Activated CD4-positive, alpha-beta T cell treated with anti-CD3 and anti-CD28 coated beads, Interleukin-2, amount 10 ng/mL, durations not matched to agents 24 days and 14 days (primary cell): ENCODE results near the gene OLR1. TPM values are rescaled to one million over a fixed set of nuclear protein-coding genes. Genes with fewer than 3 reads are reported as not detected.

ENCODE experiments used
- DNase-seq: peaks from one replicate; pipeline ENCODE4 v3.0.0; 2022
- H3K27ac Mint-ChIP-seq: one replicate; pipeline ENCODE4 v1.8.0; 2022; ENCODE audit warnings: mild to moderate bottlenecking, mixed read lengths
- H3K27me3 Mint-ChIP-seq: one replicate; pipeline ENCODE4 v1.8.0; 2022; ENCODE audit warnings: mixed read lengths
- H3K36me3 Mint-ChIP-seq: one replicate; pipeline ENCODE4 v1.8.0; 2022; ENCODE audit warnings: low read depth, mild to moderate bottlenecking, mixed read lengths
- H3K4me1 Mint-ChIP-seq: one replicate; pipeline ENCODE4 v1.8.0; 2021; ENCODE audit warnings: mixed read lengths
- H3K4me3 Mint-ChIP-seq: one replicate; pipeline ENCODE4 v1.8.0; 2022; ENCODE audit warnings: mild to moderate bottlenecking, moderate library complexity, mixed read lengths
- H3K9me3 Mint-ChIP-seq: one replicate; pipeline ENCODE4 v1.8.0; 2021; ENCODE audit warnings: mixed read lengths
- intact Hi-C: fragments of 100-400 bp; cut with micrococcal nuclease; formaldehyde crosslinking; loops from one replicate; pipeline ENCODE4 v1.15.1; 2023
- total RNA-seq: library from RNA; stranded (reverse); gene quantifications from 2 replicates; pipeline ENCODE4 v1.2.3, GENCODE V29; 2022

Gene OLR1
- total RNA-seq, 1 donor from 2014 or later: not detected

- no peaks in the 10 kb centered on the region for H3K9me3 Mint-ChIP-seq
- H3K27ac Mint-ChIP-seq: no peak overlapping the region
- peak; percentile 41 for DNase-seq
- peaks cover 32% of the 10 kb centered on the region for H3K27me3 Mint-ChIP-seq
- intact Hi-C loops: no loop called here
- H3K4me1 Mint-ChIP-seq: peaks cover 2% of the 10 kb centered on the region
- no peaks in the 10 kb centered on the region for H3K36me3 Mint-ChIP-seq
- no peak overlapping the region for H3K4me3 Mint-ChIP-seq
Observed at GRCh38 chr12:10122689-10123088, 49.2 kb downstream of the OLR1 start.

DNA sequence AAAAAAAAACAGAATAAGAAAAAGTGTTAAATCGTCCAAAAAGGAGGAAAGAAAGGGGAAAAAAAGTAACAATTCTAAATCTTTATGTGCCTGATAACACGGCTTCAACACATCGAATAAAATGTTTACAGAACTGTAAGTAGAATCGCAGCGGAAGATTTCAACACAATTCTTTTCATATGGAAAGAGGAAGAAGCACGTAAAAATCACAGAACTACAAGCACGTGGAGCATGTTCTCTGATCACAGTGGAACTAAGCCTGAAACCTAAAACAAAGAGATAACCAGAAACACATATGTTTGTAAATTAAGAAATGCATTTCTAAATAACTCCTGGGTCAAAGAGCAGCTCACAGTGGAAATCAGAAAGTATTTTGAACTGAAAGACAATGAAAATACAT lies 50.7 kb downstream of the OLR1 start:
- H3K4me3 Mint-ChIP-seq: no peak overlapping the region
- no peak overlapping the region for H3K27ac Mint-ChIP-seq
- peaks cover 22% of the 10 kb centered on the region for H3K27me3 Mint-ChIP-seq
- no peaks in the 10 kb centered on the region for H3K9me3 Mint-ChIP-seq
- H3K36me3 Mint-ChIP-seq: no peaks in the 10 kb centered on the region
- no peak for DNase-seq
- intact Hi-C loops: no loop called here
- H3K4me1 Mint-ChIP-seq: peaks cover 2% of the 10 kb centered on the region

DNA sequence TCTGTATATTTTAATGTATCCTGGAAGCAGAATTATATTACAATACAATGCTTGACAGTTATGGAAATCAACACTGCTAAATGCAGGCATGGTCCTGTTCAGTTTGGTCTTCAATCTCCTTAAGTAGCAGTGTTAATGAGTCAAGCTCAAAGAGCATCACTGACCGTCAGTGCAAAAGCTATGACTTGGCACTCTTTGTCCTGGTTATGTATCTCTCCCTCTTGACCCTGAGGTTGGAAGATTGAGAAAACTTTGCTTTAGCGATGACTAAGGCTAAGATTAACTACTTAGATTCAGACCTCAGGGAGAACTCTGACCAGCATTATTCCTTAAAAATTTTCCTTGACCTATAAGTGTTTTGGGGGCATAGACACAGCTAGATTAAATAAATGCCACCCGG lies 52.9 kb downstream of the OLR1 start:
- Mint-ChIP-seq H3K27ac (no peak overlapping the region), H3K4me1 (peaks cover 2% of the 10 kb centered on the region), H3K4me3 (no peak overlapping the region), H3K9me3 (no peaks in the 10 kb centered on the region), H3K36me3 (no peaks in the 10 kb centered on the region), H3K27me3 (peaks cover 19% of the 10 kb centered on the region)
- intact Hi-C loops: no loop called here
- no peak for DNase-seq

- Mint-ChIP-seq H3K4me3 (no peak overlapping the region), H3K36me3 (no peaks in the 10 kb centered on the region), H3K9me3 (no peaks in the 10 kb centered on the region), H3K27me3 (peaks cover 17% of the 10 kb centered on the region), H3K27ac (no peak overlapping the region), H3K4me1 (no peaks in the 10 kb centered on the region)
- no peak for DNase-seq
- intact Hi-C loops: no loop called here
Observed at GRCh38 chr12:10115890-10116289, 56.0 kb downstream of the OLR1 start.

GRCh38 chr12:10115311-10115710 lies 56.6 kb downstream of the OLR1 start:
- no peak for DNase-seq
- Mint-ChIP-seq H3K4me3 (no peak overlapping the region), H3K4me1 (no peaks in the 10 kb centered on the region), H3K9me3 (no peaks in the 10 kb centered on the region), H3K36me3 (no peaks in the 10 kb centered on the region), H3K27me3 (peaks cover 17% of the 10 kb centered on the region), H3K27ac (no peak overlapping the region)
- intact Hi-C loops: no loop called here

DNA sequence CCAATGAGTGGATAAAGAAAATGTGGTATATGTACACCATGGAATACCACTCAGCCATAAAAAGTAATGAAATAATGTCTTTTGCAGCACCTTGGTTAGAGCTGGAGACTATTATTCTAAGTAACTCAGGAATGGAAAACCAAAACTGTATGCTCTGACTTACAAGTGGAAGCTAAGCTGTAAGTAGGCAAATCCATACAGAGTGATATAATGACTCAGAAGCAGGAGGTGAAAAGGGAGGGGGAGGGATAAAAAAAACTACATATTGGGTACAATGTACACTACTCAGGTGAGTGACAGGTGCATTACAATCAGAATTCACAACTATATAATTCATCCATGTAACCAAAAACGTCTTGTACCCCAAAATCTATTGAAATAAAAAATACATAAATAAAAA lies 58.0 kb downstream of the OLR1 start:
- no peaks in the 10 kb centered on the region for H3K9me3 Mint-ChIP-seq
- no peaks in the 10 kb centered on the region for H3K36me3 Mint-ChIP-seq
- H3K27ac Mint-ChIP-seq: no peak overlapping the region
- no peaks in the 10 kb centered on the region for H3K4me1 Mint-ChIP-seq
- H3K27me3 Mint-ChIP-seq: peaks cover 10% of the 10 kb centered on the region
- no peak for DNase-seq
- no peak overlapping the region for H3K4me3 Mint-ChIP-seq
- intact Hi-C loops: no loop called here

- Mint-ChIP-seq H3K36me3 (no peaks in the 10 kb centered on the region), H3K27me3 (peaks cover 8% of the 10 kb centered on the region), H3K4me3 (no peak overlapping the region), H3K4me1 (no peaks in the 10 kb centered on the region), H3K27ac (no peak overlapping the region), H3K9me3 (no peaks in the 10 kb centered on the region)
- intact Hi-C loops: no loop called here
- no peak for DNase-seq
Observed at GRCh38 chr12:10113075-10113474, 58.9 kb downstream of the OLR1 start.

GRCh38 chr12:10111451-10111850 lies 60.5 kb downstream of the OLR1 start:
- no peaks in the 10 kb centered on the region for H3K4me1 Mint-ChIP-seq
- H3K27me3 Mint-ChIP-seq: peaks cover 15% of the 10 kb centered on the region
- intact Hi-C loops: no loop called here
- no peak for DNase-seq
- peaks cover 7% of the 10 kb centered on the region for H3K9me3 Mint-ChIP-seq
- no peak overlapping the region for H3K4me3 Mint-ChIP-seq
- H3K27ac Mint-ChIP-seq: no peak overlapping the region
- H3K36me3 Mint-ChIP-seq: no peaks in the 10 kb centered on the region

DNA sequence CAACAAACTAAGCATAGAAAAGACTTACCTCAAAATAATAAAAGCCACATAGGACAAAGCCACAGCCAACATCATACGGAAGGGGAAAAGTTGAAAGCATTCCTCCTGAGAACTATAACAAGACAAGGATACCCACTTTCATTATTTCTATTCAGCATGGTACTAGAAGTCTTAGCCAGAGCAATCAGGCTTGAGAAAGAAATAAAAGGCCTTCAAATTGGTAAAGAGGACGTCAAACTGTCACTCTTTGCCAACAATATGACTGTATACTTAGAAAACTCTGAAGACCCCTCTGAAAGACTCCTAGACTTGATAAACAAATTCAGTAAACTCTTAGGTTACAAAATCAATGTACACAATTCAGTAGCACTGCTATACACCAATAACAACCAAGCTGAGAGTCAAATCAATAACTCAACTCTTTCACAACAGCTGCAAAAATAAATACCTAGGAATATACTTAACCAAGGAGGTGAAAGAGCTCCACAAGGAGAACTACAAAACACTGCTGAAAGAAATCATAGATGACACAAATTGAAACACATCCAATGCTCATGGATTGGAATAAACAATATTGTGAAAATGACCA lies 61.6 kb downstream of the OLR1 start:
- Mint-ChIP-seq H3K27ac (no peak overlapping the region), H3K4me3 (no peak overlapping the region), H3K9me3 (peaks cover 18% of the 10 kb centered on the region), H3K4me1 (no peaks in the 10 kb centered on the region), H3K27me3 (peaks cover 22% of the 10 kb centered on the region), H3K36me3 (no peaks in the 10 kb centered on the region)
- intact Hi-C loops: no loop called here
- DNase-seq: no peak

Other genes with a start within 250 kb of the OLR1 start
- not detected in 2 replicates for gene CLEC2A, start 239.8 kb downstream of the OLR1 start, total RNA-seq
- gene CLEC12A, start 200.7 kb downstream of the OLR1 start, total RNA-seq: 0.28 TPM in 1 of 2 replicates, not detected in the other
- gene CLEC1B, start 173.0 kb downstream of the OLR1 start, total RNA-seq: not detected in 2 replicates
- not detected in 2 replicates for gene CLEC12B, start 161.5 kb downstream of the OLR1 start, total RNA-seq
- not detected in 2 replicates for gene CLEC9A, start 141.4 kb downstream of the OLR1 start, total RNA-seq
- not detected in 2 replicates for gene CLEC1A, start 73.1 kb downstream of the OLR1 start, total RNA-seq
- gene CLEC7A, start 41.9 kb downstream of the OLR1 start, total RNA-seq: not detected in 2 replicates
- gene TMEM52B, start 6.9 kb upstream of the OLR1 start, total RNA-seq: not detected in 2 replicates
- gene GABARAPL1, start 40.7 kb upstream of the OLR1 start, total RNA-seq: 1.5 and 2.6 TPM in 2 replicates
- 1.2 and 1.7 TPM in 2 replicates for gene KLRD1, start 135.7 kb upstream of the OLR1 start, total RNA-seq
- gene KLRK1, start 217.9 kb upstream of the OLR1 start, total RNA-seq: not detected in 2 replicates
- gene KLRC4, start 237.6 kb upstream of the OLR1 start, total RNA-seq: not detected in 2 replicates
- gene KLRC3, start 248.5 kb upstream of the OLR1 start, total RNA-seq: not detected in 2 replicates